Neutrophil (primary cell): Measurements from ENCODE around the gene TEF.

Experiments used
- H3K27ac ChIP-seq: fragments of 200-600 bp; sonication (generic); 2 replicates; pipeline ENCODE4 v1.5.1; 2016; ENCODE audit warnings: mild to moderate bottlenecking, moderate library complexity
- H3K27me3 ChIP-seq: fragments of 200-600 bp; sonication (generic); 2 replicates; pipeline ENCODE4 v1.6.0; 2016; ENCODE audit warnings: mild to moderate bottlenecking
- H3K36me3 ChIP-seq: fragments of 200-600 bp; sonication (generic); 2 replicates; pipeline ENCODE4 v1.5.1; 2017
- H3K4me1 ChIP-seq, 2 experiments: fragments of 200-600 bp in 1 of 2; sonication (generic) in 1 of 2; 1 replicate in 1 of 2; 2 replicates in 1 of 2; pipeline versions ENCODE4 v1.5.1 to v1.6.1; 2013 to 2016; ENCODE audit warnings: low read depth in 1 of 2, low read length in 1 of 2, mild to moderate bottlenecking in 1 of 2, moderate library complexity in 1 of 2; ENCODE audit not compliant: control insufficient read depth in 1 of 2, insufficient read depth in 1 of 2
- H3K4me3 ChIP-seq, 2 experiments: fragments of 200-600 bp in 1 of 2; sonication (generic) in 1 of 2; 1 replicate in 1 of 2; 2 replicates in 1 of 2; pipeline ENCODE4 v1.5.1; 2013 to 2016; ENCODE audit warnings: low read depth in 1 of 2, low read length in 1 of 2, mild to moderate bottlenecking in 1 of 2, moderate library complexity in 1 of 2
- H3K9me3 ChIP-seq: fragments of 200-600 bp; sonication (generic); 2 replicates; pipeline ENCODE4 v1.5.1; 2016
- TF ChIP-seq, protein P1 (sequence below): fragments of 200-600 bp; sonication (generic); IDR thresholded peaks from 2 replicates; pipeline ENCODE4 v1.5.1; 2016; ENCODE audit warnings: antibody characterized with exemption

The TEF gene

DNA sequence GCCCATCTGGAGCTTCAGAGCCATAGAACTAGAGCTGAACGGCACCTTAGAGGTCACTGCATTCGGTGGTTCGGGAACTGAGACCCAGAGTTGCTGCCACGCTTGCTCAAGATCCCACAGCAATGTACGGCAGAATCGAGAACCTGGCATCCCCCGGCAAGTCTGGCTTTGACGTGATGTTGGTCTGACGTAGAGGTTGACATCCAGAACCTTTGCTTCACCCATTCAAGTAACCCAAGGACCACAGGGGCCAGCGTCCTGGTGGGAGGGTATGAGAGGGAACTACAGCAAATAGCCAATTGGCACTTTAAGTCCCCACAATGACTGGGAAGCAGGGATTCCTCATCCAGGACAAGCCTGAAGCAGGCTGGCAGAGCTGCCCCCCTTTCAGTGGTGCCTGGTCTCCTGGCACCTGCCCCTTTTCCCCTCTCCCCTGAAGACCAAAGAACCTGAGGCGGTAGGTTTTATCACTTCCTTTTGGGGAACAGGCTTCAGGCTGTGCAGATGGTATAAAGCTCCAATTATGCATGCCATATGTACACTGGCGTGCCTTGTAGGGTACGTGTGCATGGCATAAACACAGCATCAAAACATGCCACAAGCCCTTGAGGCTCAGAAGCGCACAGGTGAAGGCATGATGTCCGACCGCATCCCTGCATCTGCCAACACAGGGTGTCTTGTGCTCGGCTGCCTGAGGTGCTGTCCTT lies 15.3 kb upstream of the TEF start:
- Histone ChIP-seq H3K36me3 (no peaks in the 10 kb centered on the region), H3K4me1 (peaks cover 13 to 15% of the 10 kb centered on the region in 2 experiments), H3K4me3 (peak overlapping the region in 1 of 2 experiments; percentile 24), H3K27ac (no peak overlapping the region), H3K27me3 (no peaks in the 10 kb centered on the region), H3K9me3 (no peaks in the 10 kb centered on the region)
- TF ChIP-seq, protein P1, sequence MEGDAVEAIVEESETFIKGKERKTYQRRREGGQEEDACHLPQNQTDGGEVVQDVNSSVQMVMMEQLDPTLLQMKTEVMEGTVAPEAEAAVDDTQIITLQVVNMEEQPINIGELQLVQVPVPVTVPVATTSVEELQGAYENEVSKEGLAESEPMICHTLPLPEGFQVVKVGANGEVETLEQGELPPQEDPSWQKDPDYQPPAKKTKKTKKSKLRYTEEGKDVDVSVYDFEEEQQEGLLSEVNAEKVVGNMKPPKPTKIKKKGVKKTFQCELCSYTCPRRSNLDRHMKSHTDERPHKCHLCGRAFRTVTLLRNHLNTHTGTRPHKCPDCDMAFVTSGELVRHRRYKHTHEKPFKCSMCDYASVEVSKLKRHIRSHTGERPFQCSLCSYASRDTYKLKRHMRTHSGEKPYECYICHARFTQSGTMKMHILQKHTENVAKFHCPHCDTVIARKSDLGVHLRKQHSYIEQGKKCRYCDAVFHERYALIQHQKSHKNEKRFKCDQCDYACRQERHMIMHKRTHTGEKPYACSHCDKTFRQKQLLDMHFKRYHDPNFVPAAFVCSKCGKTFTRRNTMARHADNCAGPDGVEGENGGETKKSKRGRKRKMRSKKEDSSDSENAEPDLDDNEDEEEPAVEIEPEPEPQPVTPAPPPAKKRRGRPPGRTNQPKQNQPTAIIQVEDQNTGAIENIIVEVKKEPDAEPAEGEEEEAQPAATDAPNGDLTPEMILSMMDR: no peak

GRCh38 chr22:41367039-41367679 lies 14.6 kb upstream of the TEF start:
- Histone ChIP-seq H3K4me3 (peak overlapping the region in 1 of 2 experiments; percentile 24), H3K36me3 (no peaks in the 10 kb centered on the region), H3K9me3 (no peaks in the 10 kb centered on the region), H3K27me3 (no peaks in the 10 kb centered on the region), H3K27ac (no peak overlapping the region), H3K4me1 (peaks cover 13 to 15% of the 10 kb centered on the region in 2 experiments)
- TF ChIP-seq, protein P1: no peak

DNA sequence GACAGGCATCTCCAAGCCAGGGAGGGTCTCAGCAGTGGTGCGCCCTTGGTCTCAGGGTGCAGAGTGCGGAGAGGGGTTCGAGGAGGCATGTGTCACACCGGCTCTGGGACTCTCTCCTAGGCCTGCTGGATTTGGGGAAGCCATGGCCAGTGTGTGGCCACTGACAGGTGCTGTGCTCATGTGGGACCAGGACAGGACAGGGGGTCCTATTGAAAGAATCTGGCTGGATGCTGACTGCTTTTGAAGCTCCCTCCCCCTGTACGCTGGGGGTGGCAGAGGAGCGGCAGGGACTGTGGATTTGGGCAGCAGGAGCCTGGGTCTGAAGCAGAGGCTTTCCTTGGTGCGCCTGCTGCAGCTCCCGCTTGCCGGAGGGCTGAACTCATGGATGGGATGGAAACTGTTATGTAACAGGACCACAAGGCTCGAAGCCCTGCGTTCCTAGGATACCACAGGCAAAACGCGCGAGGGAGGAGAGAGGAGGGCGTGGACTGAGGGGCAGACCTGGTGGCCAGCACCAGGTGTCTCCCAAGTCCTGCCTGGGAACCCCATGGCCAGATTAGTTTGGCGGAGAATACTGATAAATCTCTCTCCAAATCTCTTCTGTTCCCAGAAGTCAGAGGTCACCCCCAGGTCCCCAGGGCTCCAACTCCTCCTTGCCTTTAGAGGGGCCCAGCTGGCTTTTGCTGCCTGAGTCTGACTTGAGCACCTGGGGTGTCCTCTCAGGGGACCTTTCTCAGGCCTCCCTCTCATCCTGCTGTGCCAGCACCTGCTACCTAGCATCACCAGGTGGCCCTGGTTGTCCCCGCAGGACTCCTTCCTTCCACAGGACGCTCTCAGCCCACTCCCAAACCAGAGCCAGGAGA lies 13.8 kb upstream of the TEF start:
- Histone ChIP-seq H3K27me3 (no peaks in the 10 kb centered on the region), H3K4me1 (peaks cover 13 to 15% of the 10 kb centered on the region in 2 experiments), H3K9me3 (no peaks in the 10 kb centered on the region), H3K36me3 (no peaks in the 10 kb centered on the region), H3K4me3 (no peak overlapping the region), H3K27ac (no peak overlapping the region)
- TF ChIP-seq, protein P1: no peak

DNA sequence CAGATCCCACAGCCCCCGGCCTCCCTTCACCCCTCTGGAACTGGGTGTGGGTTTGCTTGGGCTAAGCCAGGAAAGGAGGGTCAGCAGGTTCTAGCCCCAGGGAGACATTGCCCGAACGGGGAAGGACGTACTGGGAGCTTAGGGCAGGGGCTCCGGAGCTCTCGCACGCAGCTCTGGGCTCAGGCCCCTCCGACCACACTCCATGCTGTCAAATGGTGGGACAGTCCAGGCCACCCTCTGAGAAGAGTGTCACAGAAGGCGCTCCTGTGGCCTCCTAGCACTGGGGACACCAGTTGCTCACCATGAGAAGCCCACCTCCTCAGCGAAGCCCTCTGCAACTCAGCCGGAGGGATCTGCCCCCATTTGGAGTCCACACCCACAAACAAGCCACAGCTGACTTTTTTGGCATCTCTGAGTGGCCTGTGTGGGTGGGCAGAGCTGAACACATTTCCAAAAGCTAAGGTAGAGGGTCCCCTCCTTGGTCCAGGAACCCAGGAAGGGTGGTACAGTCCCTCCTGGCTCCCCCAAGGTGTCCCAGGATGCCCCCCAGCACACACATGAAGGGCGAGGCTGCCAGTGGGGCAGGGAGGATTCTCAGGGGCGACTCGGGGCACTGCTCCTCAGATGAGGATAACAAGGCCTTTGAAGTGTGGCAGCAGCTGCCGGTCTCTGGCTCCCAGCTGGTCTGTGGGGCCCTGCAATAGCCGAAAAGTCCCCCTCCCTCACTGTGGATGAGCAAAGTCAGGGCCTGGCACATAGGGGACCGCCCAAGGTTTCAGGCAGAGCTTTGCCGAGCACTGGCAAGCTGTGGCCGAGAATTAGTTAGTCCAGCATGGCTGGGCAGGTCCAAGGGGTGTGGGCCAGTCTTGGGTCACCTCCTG lies 13.0 kb upstream of the TEF start:
- H3K9me3 ChIP-seq: no peaks in the 10 kb centered on the region
- H3K4me1 ChIP-seq: peaks cover 13 to 15% of the 10 kb centered on the region in 2 experiments
- no peak overlapping the region for H3K4me3 ChIP-seq
- TF ChIP-seq, protein P1: no peak
- H3K27me3 ChIP-seq: no peaks in the 10 kb centered on the region
- no peak overlapping the region for H3K27ac ChIP-seq
- no peaks in the 10 kb centered on the region for H3K36me3 ChIP-seq

DNA sequence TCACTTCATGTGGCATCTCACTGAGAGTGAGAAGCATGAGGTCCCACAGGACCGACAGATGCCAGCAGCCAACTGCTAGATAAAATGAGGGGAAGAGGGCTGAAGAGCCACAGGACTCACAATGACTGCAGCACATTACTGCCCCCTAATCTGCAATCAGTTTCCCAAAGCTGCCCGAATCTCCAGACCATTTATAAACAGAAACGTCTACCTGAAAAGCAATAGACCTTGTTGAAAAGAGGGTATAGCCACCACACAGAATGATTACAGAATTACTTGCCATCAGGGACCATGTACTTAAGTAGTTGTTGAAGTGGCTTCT lies 12.4 kb upstream of the TEF start:
- TF ChIP-seq, protein P1: no peak
- H3K36me3 ChIP-seq: no peaks in the 10 kb centered on the region
- H3K27me3 ChIP-seq: no peaks in the 10 kb centered on the region
- peaks cover 13 to 15% of the 10 kb centered on the region in 2 experiments for H3K4me1 ChIP-seq
- no peak overlapping the region for H3K27ac ChIP-seq
- H3K9me3 ChIP-seq: no peaks in the 10 kb centered on the region
- H3K4me3 ChIP-seq: no peak overlapping the region
